AG04450 (cell line): Measurements from ENCODE around the gene SORCS2. TPM values are rescaled to one million over a fixed set of nuclear protein-coding genes. Genes with fewer than 3 reads are reported as not detected.

ENCODE experiments used
- CTCF ChIA-PET: fragments of 300-600, 350-600 bp; formaldehyde crosslinking; extraction: SDS; loops from one replicate; lab custom pipeline; 2022; ENCODE audit warnings: antibody characterized with exemption, inconsistent platforms; lab: Charles Lee
- POLR2A ChIA-PET: fragments of 350-600 bp; formaldehyde crosslinking; extraction: SDS; loops from one replicate; lab custom pipeline; 2021; ENCODE audit warnings: antibody characterized with exemption, inconsistent platforms; lab: Yijun Ruan, JAX
- DNase-seq: peaks from one replicate; pipeline ENCODE4 v3.0.0-alpha.2; 2011; ENCODE audit warnings: low read depth, low spot score
- H3K27ac ChIP-seq: one replicate; pipeline ENCODE4 v1.5.1; 2012; ENCODE audit warnings: low read depth, low read length, control low read depth
- H3K27me3 ChIP-seq: one replicate; pipeline ENCODE4 v1.6.0; 2012; ENCODE audit warnings: low read length; ENCODE audit not compliant: control insufficient read depth, insufficient read depth
- H3K4me3 ChIP-seq: 2 replicates; pipeline ENCODE4 v1.5.1; 2011; ENCODE audit warnings: mild to moderate bottlenecking, low read depth, low read length, control low read depth
- H3K9me3 ChIP-seq: 2 replicates; pipeline ENCODE4 v1.5.1; 2012; ENCODE audit warnings: low read length; ENCODE audit not compliant: control insufficient read depth, insufficient read depth
- polyA plus RNA-seq: library from polyadenylated mRNA; depleted of rRNA; stranded (reverse); fragments of >200 nt; gene quantifications from 2 replicates; pipeline ENCODE4 v1.2.3, GENCODE V29; 2011
- TF ChIP-seq, protein P1 (sequence below): IDR thresholded peaks from 2 replicates; pipeline ENCODE4 v1.5.1; 2011; ENCODE audit warnings: low read depth, low read length, control low read depth, inconsistent platforms

SORCS2 gene
- polyA plus RNA-seq, 1 experiment = 0.29 TPM

DNA sequence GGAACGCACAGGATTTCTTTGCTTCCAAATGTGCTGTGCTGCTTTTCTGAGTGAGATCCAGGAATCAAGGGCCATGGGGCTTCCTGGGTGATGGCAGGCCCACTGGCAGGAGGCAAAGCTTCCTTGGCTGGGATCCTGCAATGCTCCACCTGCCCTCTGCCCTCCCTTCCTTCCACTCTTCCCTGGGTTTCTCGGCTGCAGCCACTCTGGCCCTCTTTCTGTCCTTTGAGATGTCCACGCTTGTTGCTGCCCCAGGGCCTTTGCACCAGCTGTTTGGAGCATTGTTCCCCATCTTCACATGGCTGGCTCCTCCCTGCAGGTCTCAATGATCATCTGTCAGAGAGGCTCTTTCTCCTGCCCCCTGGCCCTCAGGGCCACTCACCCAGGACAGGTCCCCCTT lies 163.5 kb downstream of the SORCS2 start:
- H3K27me3 ChIP-seq = peaks cover 24% of the 10 kb centered on the region
- no peak overlapping the region for H3K27ac ChIP-seq
- no peak overlapping the region for H3K4me3 ChIP-seq
- TF ChIP-seq, protein P1, sequence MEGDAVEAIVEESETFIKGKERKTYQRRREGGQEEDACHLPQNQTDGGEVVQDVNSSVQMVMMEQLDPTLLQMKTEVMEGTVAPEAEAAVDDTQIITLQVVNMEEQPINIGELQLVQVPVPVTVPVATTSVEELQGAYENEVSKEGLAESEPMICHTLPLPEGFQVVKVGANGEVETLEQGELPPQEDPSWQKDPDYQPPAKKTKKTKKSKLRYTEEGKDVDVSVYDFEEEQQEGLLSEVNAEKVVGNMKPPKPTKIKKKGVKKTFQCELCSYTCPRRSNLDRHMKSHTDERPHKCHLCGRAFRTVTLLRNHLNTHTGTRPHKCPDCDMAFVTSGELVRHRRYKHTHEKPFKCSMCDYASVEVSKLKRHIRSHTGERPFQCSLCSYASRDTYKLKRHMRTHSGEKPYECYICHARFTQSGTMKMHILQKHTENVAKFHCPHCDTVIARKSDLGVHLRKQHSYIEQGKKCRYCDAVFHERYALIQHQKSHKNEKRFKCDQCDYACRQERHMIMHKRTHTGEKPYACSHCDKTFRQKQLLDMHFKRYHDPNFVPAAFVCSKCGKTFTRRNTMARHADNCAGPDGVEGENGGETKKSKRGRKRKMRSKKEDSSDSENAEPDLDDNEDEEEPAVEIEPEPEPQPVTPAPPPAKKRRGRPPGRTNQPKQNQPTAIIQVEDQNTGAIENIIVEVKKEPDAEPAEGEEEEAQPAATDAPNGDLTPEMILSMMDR = no peak
- POLR2A ChIA-PET = no interaction called here
- H3K9me3 ChIP-seq = no peaks in the 10 kb centered on the region
- DNase-seq = no peak
- CTCF ChIA-PET = no interaction called here

DNA sequence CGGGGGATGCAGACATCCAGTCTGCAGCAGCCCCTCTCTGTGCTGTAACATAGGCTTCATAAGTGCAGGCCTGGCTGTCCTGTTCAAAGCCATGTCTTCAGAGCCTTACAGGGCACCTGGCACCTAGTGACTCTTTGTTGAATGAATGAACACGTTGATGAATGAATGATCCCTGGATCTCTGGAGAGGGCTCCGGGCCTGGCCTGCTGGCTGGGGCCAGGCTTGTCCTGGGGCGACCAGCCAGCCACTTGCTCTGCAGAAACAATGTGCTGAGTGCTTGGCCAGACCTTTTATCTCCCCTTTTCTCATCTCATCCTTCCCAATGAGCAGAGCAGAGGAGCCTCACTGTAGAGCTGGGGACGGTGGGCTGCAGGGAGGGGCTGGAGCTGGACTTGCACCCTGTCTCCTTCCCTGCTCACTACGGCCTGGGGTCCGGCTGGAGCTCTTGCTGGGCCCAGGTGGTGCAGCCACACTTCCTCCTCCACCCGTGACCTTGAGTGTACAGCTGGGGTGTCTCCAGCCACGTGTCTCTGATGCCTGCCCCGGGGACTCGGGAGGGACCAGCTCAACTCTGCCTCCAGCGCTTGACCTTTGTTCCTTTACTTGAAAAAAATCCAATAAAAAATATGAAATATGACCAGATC lies 164.5 kb downstream of the SORCS2 start:
- Histone ChIP-seq H3K27ac (no peak overlapping the region), H3K4me3 (no peak overlapping the region), H3K9me3 (no peaks in the 10 kb centered on the region), H3K27me3 (peaks cover 27% of the 10 kb centered on the region)
- TF ChIP-seq, protein P1 = no peak
- ChIA-PET CTCF (no interaction called here), POLR2A (no interaction called here)
- no peak for DNase-seq

DNA sequence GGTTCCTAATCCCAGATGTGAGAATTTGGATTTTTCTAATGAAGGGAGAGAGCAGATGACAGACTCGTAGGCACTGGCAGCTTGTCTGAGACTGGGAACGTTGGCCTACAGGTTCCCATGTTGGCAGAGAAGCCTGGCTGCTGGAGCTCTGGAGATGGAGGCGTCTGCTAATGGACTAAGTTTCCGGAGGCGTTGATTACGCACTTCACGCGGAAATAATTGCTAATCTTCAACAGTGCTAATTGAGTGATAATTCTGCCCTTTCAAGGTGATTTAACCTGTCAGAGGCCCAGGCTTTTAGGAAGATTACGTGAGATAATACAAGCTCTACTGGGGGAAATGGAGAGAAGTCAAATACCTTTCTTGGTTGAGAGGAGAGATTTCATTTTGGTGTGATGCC lies 165.0 kb downstream of the SORCS2 start:
- TF ChIP-seq, protein P1 = no peak
- no peak for DNase-seq
- no peak overlapping the region for H3K27ac ChIP-seq
- H3K9me3 ChIP-seq = no peaks in the 10 kb centered on the region
- POLR2A ChIA-PET = no interaction called here
- peaks cover 28% of the 10 kb centered on the region for H3K27me3 ChIP-seq
- CTCF ChIA-PET = no interaction called here
- no peak overlapping the region for H3K4me3 ChIP-seq

DNA sequence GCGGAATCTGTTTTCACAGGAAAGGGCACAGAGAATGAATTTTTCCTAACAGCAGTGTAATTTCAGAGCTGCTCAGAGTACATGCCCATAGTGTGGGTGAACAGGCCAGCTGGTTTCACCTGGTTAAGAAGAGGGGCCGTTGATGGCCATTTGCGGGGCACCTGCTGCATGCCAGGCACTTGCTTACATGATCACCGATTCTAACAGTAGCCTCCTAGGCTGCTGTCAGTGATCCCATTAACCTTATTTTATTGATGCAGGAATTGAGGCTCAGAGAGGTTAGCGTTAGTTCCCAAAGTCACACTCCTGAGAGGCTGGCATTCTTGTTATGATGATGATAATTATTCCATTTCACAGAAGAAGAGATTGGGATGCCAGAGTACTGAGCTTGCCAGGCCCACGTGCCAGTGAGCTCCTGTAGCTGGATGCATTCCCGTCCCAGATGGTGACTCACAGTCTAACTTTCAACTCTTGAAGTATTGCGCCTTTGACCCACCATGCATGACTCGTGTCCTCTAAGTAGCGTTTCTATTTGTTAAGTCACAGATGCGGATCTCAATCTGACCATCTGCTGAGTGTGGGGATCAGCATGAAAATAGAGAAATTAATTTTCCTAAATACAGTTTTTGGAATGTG lies 165.9 kb downstream of the SORCS2 start:
- ChIA-PET POLR2A (interaction anchor here (1.2 kb wide), 1 partner anchor 23 kb away, joined by 3 read pairs; no protein-coding TSS in a partner anchor), CTCF (no interaction called here)

More for the DNA sequence above, 165.9 kb downstream of the SORCS2 start:
- peak; percentile 65 for DNase-seq
- TF ChIP-seq, protein P1 = no peak
- Histone ChIP-seq H3K27me3 (peaks cover 25% of the 10 kb centered on the region), H3K9me3 (no peaks in the 10 kb centered on the region), H3K27ac (no peak overlapping the region), H3K4me3 (no peak overlapping the region)
